GM21576 (cell line): ENCODE results near the gene MMGT1.

ENCODE experiments used
- ATAC-seq: cut with Tn5 transposase; IDR thresholded peaks from one replicate; pipeline ENCODE4 v1.9.1; 2021; ENCODE audit warnings: mild to moderate bottlenecking, moderate library complexity; ENCODE audit not compliant: unreplicated experiment

Gene MMGT1

DNA sequence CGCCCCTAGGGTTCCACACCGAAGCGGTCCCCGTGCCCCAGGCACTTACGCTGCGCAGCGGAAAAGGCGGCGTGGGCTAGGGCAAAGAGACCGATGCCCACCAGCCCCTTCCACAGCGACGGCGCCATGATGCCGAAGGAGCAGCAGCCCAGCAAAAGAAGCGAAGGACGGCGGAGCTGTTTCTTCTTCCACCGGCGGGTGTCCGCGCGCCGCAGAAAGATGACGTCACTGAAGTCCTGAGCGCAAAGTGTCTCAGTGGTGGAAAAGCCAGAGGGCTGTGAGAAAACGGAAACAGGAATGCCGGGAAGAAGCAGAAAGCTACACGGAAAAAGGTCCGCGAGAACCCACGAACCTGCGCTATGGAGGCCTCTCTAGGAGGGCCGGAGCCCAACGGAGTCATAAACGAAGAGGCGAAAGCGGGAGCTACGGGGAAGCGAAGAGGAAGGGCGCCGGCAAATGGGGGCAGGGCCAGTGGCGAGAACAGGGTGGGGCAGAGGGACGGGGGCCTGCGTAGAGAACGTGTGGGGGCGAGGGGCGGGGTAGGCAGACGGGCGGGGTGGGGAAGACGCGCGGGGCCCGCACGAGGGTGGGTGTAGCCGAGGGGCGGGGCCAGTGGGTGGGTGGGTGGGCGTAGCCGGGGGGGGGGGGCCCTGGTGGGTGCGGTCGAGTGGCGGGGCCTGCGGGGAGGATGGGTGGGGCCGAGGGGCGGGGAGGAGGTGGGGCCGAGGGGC lies at the start of gene MMGT1:
Gene MMGT1 (minus strand): TSS at position 441 of the 731 bp plus-strand sequence. CDS start 313 bp downstream, at position 128.
- peak; percentile 80 for ATAC-seq

DNA sequence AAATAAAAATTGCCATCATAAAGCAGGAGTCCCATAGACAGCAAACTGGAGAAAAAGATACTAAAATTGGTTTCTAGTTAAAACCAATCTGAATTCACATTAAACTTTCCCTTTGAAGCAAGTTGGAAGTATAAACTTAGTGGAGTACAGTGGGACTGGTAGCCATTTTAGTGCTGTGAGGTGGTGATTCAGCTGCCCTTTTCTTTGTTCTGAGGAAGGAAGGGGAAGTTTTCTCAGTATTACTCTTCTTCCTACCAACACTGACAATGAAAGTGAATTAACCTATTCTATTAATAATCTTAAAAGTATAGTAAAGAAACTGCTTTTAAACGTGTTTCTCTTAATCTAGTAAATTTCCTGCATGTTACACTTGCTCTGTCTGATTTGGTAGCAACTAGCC lies 48.1 kb upstream of the MMGT1 start:
- ATAC-seq, result peak; percentile 55

DNA sequence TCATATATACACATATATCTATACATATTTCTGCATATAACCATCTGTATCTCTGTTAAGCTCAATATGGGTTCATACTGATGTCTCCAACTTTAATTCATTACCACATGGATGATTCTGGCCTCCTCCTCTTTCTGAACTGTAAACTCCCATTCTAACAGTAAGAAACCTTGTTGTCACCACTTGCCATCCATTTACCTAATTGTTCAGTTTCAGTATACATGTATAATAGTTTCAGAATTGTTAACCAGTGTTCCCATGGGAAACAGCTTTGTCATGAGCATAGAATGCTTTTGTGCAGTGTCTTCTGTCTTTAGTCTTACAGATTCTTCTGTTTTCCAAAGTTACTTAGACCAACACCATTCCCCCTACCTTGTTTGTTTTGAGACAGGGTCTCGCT lies 47.4 kb upstream of the MMGT1 start:
- ATAC-seq, result peak; percentile 69

DNA sequence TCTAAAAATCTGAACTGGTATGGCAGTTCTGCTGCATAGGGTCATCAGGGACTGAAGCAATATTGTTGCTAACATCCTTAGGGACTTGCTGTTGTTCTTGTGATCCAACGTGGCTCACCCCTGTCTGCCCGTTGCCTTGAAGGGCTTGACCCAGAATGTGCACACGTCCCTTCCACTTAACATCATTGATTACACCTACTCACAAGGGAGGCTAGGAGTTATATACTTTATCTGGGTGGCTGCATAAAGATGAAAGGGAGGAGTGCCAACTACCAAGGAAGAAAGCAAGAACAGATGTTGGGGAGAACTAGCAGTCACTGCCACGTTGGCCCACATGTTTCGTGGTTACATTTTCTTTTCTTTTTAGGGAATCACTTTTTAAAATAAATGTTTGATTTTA lies 45.4 kb upstream of the MMGT1 start:
- ATAC-seq, result no peak

DNA sequence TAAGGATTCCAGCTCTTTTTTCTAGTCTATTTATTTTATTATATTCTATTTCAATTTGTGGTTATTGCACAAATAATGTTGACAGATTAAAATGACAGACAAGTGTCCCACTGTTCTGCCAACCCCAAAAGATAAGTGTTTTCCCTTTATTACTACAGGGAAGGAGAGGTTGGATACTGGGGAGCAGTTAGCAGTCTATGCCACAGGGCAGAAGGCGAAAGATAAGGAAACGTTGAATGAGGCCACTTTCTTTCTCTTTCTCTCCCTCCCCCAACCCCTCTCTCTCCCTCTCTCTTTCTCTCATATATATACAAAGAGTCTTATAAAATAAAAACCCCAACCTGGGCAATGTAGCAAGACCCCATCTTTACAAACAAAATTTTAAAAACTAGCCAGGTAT lies 43.1 kb upstream of the MMGT1 start:
- ATAC-seq, result no peak

DNA sequence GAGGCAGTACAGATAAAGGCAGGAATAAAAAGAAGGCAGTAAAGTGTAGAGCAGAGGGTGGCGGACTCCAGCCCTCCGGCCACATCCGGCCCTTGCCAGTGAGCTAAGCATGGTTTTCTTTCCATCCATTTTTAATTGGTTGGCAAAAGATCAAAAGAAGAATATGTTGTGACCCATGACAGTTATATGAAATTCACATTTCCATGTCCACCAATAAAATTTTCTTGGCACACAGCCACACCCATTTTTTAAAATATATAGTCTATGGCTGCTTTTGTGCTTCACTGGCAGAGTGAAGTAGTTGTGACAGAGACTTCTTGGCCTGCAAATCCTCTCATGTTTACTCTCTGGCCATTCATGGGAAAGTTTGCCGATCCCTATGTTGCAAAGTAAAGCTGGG lies 41.2 kb upstream of the MMGT1 start:
- ATAC-seq, result no peak

DNA sequence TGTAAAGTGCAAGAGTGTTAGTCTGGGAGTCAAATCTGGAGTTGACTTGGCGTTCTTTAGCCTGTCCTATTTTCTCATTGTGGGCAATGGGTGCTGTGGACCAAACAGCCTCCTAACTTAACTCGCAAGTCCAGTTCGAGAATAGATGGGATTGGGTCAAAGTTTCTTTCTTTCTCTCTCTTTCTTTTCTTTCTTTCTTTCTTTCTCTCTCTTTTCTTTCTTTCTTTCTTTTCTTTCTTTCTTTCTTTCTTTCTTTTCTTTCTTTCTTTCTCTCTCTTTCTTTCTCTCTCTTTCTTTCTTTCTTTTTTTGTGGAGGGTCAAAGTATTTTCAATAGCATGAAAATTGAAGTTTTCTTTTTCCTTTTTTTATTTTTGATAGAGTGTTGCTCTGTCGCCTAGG lies 14.5 kb upstream of the MMGT1 start:
- no peak for ATAC-seq

DNA sequence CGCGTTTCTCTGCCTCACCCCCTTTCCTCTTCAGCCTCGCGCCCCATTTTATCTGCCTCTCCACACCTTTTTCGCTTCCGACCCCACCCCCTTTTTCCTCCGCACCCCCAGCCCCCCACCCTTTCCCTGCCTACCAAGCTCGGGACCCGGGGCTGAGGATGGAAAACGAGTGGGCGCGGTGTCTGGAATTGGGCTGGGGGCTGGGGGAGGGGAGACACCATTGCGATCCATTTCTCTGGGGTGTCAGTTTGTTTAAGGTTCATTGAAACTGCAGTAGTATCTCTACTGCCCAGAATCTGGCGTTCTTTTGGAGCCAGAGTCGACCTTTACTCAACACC lies 12.2 kb upstream of the MMGT1 start:
- no peak for ATAC-seq

DNA sequence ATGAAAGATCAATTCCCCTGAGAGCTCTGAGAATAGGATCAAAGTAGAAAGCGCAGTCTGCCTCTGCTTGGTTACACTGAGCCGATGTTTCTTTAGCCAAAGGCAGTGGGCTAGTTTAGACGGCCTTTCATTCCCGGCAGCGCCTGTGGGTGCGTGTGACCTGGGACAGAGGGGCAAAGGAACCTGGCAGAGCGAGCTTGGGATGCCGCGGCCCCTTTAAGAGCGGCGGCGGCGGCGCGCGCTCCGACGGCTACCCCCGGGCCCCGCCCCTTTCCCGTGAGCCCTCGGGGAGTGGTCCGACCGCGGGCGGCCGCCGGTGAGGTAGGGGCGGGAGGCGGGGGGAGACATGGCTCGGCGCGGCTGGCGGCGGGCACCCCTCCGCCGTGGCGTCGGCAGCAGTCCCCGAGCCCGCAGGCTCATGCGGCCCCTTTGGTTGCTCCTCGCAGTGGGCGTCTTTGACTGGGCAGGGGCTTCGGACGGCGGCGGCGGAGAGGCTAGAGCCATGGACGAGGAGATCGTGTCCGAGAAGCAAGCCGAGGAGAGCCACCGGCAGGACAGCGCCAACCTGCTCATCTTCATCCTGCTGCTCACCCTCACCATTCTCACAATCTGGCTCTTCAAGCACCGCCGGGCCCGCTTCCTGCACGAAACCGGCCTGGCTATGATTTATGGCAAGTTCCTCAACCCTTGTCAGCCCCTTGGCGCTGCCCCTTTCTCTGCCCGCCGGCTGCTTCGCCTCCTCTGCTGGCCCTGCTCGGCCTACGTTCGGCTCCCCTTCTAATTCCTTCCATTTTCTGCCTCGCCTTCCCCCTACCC lies 11.6 kb upstream of the MMGT1 start, which contains the start of gene SLC9A6:
Gene SLC9A6 (plus strand): TSS at position 279 of the 816 bp plus-strand sequence. CDS start 224 bp downstream, at position 503.
- ATAC-seq, result peak; percentile 88

DNA sequence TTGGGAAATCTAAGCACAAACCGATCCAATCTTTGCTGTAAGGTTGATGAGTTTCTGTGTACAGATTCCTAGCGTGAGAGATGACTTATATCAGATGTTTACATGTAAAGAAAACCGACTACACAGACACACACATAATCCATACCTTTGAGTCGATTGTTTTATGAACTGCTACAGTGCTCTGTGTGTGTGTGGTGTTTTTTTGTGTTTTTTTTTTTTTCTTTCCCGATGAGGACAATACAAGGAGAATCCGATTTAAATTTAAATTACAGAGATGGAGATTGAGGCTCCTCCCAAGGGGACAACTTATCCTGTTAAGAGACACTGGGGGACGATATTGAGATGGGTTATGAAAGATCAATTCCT lies 11.0 kb upstream of the MMGT1 start:
- ATAC-seq, result peak; percentile 11

DNA sequence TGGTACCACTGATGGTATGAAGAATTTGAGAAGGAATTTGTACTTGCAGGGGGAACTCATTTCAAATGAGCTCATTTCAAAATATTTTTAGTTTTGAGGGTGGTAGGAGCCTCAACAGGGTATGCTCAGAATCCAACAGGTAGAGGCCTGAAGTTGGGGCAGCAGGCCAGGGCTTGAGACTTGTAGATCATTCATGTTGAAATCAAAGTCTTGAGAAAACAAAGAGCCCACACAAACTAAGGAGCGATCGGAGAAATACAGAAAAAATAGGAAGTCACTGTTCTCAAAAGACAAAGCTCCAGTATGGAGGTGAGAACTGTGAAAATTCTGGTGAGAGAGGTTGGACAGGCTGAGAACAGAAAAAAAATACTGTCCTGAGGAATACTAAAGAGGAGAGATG lies 10.5 kb upstream of the MMGT1 start:
- no peak for ATAC-seq

DNA sequence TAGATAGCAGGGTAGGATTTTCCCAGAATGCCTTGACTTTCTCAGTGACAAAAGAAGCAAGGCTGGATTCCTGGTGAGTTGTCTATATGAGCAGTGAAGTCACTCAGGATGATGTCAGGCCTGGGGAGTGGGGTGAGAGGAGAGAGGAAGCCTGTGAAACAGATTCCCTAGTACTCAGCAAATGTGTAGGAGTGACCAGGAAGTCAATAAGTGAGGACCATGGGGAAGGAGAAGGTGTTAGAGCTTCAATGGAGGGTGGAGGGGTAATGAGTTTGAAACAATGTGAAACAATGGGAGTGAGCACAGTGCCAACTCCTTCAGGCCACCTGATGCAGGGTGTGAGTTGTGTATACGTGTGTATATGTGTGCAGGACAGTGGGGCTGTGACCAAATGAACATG lies 9.1 kb upstream of the MMGT1 start:
- ATAC-seq, result no peak

DNA sequence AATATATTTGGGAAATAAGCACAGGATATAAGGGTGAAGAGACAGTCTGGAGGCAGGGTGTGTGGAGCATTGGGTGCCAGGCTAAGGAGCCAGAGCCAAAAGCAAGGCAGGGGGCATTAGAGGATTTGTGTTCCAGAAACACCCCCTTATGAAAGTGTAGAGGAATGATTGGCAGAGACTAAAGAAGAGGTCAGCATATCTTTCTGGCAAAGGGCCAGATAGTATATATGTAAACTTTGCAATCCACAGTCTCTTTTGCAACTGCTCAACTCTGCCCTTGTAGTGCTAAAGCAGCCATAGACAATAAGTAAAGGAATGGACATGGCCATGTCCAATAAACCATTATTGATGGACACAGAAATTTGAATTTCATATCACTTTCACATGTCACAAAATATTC lies 7.9 kb upstream of the MMGT1 start:
- no peak for ATAC-seq

DNA sequence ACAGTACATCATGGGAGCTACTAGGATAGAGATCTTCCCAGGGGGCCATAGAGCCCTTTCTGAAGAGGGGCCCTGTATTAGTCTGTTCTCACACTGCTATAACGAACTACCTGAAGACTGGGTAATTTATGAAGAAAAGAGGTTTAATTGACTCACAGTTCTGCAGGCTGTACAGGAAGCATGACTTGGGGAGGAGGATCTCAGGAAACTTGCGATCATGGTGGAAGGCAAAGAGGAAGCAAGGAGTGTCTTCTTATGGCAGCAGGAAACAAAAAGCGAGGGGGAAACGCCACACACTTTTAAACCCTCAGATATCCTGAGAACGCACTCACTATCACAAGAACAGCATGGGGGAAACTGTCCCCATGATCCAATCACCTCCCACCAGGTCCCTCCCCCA lies 7.2 kb upstream of the MMGT1 start:
- ATAC-seq, result no peak

DNA sequence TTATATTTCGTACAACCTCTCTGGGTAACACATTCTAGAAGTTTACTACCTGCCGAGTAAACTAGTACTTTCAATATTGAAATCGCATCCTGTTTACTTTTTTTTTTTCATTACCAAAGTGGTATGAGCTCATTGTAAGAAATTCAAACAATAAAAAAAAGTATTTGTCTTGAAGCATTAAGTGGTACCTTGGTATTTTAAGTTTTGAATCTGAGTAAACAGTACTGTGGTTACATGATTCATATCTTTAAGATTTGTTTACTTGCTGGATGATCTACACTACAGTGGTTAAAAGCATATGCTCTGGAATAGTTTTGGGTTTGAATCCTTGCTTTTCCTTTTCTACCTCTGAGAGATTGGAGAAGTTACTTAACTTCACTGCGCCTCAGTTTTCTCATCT lies 3.8 kb upstream of the MMGT1 start:
- ATAC-seq, result no peak

DNA sequence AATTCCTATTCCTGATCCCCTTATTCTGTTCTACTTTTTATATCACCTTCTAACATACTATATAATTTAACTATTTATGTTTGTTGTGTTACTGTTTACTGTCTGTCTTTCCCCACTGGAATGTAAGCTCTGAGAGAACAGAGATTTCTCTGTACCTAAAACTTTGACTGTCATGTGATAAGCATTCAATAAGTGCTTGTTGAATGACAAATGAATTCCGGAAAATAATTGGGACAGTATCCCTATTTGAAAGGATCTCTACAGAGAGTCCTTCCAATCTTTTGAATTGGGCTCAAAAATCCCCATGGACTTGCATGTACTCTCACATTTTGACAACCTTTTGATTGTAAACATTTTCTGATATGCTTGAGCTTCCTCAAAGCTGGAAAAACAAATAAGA lies 1.6 kb upstream of the MMGT1 start:
- ATAC-seq, result no peak

DNA sequence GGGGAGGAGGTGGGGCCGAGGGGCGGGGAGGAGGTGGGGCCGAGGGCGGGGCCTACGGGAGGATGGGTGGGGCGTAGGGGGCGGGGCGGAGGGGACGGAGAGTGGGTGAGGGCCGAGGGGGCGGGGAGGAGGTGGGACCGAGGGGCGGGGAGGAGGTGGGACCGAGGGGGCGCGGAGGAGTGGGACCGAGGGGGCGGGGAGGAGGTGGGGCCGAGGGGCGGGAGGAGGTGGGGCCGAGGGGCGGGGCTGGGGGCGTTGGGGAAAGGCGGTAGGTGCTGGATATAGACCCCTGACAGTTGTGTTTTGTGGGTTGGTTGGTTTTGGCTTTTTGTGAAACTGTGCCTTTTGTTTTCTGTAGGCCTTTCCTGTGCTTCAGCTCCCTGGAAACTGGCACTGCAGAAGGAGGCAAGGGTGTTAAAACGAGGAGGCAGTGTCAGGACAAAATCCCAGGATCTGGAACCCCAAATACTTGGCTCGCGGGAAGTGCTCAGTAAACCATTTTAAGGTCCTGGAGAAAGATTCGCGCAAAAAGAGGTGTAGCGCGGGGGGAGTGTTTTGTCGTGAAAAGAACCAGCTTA lies 580 bp upstream of the MMGT1 start:
- ATAC-seq, result no peak

DNA sequence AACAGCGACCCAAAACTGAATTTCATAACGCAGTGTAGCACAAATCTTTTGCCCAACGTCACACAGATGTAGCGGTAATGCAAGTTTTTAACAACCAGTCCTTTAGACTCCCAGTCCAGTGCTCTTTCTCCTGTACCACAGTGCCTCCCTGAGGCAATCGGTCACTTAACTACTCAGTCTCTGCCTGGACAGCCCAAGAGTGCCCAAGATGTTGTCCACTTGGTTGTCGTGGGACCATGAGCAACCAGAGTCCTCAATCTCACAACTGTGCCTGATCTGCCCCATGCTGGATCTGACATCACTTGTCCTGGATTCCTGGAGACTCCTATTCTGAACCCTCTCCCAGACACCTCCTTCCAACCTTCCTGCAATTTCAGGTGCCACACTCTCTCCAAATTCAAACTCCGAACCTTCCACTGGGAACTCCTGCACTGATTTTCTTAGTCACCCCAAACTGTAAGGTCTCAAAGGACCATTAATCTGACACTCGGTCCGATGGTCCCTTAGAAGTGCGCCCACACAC lies 702 bp downstream of the MMGT1 start:
- no peak for ATAC-seq

DNA sequence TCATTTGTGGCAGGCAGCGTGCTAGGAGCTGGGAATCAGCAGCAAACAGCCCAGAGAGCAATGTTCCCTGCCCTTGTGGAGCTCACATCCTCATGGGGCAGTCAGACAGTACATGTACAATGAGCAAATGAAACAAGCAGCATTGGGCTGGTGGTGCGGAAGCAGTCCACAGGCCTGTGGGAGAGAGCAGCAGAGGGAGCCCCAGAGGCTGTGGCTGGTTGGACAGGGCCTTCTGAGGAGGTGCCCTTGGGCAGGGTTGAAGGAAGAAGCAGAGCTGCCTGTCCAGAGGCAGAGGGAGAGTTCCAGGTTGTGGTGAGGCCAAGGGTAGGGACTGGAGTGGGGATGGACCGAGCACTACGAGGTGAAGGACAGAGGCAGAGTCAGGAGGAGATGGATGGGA lies 22.5 kb downstream of the MMGT1 start:
- no peak for ATAC-seq

DNA sequence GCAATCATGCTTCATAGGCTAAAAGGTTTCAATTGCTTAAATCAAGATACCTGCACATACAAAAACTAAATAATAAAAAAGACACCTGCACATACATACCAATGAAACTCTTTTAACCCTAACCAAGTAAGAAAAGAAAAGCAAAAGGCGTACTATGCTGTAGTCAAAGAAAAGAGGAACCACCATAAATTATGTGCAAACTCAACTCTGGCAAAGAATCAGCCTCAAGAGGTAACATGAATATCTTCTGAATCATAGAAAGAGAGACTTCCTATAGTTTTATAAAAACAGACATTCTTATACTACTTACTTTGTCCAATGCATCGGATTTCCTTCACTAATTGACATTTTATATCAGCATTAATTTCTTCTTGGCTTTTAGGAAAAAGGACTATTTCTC lies 29.3 kb downstream of the MMGT1 start:
- ATAC-seq, result no peak

DNA sequence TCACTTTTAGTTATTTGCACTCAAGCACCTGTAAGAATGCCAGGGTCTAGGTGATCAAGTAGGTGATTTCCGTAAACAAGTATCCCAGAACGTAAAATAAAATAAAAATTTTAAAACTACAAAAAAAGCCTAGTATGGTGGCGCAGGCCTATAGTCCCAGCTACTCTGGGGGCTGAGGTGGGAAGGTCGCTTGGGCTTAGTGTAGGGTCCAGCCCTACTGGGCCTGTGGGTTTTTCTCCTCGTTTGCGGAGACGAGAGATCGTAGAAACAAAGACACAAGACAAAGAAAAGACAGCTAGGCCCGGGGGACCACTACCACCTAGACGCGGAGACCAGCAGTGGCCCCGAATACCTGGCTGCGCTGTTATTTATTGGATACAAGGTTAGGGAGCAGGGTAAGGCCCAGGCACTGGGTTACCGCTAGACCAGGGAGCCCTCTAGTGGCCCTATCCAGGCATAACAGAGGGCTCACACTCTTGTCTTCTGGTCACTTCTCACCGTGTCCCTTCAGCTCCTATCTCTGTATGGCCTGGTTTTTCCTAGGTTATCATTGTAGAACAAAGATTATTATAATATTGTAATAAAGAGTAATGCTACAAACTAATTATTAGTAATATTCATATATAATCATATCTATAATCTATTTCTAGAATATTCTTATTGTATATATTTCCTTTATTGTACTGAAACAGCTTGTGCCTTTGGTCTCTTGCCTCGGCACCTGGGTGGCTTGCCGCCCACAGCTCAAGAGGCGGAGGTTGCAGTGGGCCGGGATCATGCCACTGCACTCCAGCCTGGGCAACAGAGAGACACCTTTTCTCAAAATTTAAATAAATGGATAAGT lies 41.9 kb downstream of the MMGT1 start:
- ATAC-seq, result no peak
